GM19023 (cell line): ENCODE data around the gene BICRA.
A peak's percentile ranks its signal among the peaks of the same experiment; 100 is the strongest.
"Not testable (repeated sequence)": the region's sequence is repeated elsewhere in the genome, so short reads cannot be mapped to it uniquely, and the experiment has no call there.

Experiments
- ATAC-seq: cut with Tn5 transposase; IDR thresholded peaks from one replicate; pipeline ENCODE4 v1.9.1; 2021; ENCODE audit warnings: mild to moderate bottlenecking, moderate library complexity; ENCODE audit not compliant: unreplicated experiment

BICRA gene

GRCh38 chr19:47608969-47609905, at the start of gene BICRA:
Gene BICRA, plus strand, starts transcription at chr19:47609134. Its CDS starts 64,441 bp downstream, at chr19:47673575.
- peak; percentile 46 for ATAC-seq

GRCh38 chr19:47560999-47561398, 47.9 kb upstream of the BICRA start:
- ATAC-seq, result no peak

- ATAC-seq, result no peak
These were observed 47.4 kb upstream of the BICRA start for GRCh38 chr19:47561440-47562057.

GRCh38 chr19:47564081-47564480, 44.9 kb upstream of the BICRA start:
- no peak for ATAC-seq

GRCh38 chr19:47569331-47569730, 39.6 kb upstream of the BICRA start:
- ATAC-seq, result no peak

GRCh38 chr19:47572635-47573034, 36.3 kb upstream of the BICRA start:
- no peak for ATAC-seq

GRCh38 chr19:47573071-47574026, 35.6 kb upstream of the BICRA start, which contains the start of gene ZNF541:
Gene ZNF541, minus strand, starts transcription at chr19:47573148. Its CDS starts 17,292 bp downstream, at chr19:47555856.
- no peak for ATAC-seq

- ATAC-seq, result no peak
These were observed 28.5 kb upstream of the BICRA start for GRCh38 chr19:47580397-47580796.

- no peak for ATAC-seq
These were observed 27.2 kb upstream of the BICRA start for GRCh38 chr19:47581605-47582319.

- no peak for ATAC-seq
These were observed 26.5 kb upstream of the BICRA start for GRCh38 chr19:47582320-47582909.

GRCh38 chr19:47583161-47583560, 25.8 kb upstream of the BICRA start:
- not testable (repeated sequence) for ATAC-seq

GRCh38 chr19:47587295-47587694, 21.6 kb upstream of the BICRA start:
- ATAC-seq, result no peak

GRCh38 chr19:47589824-47590223, 19.1 kb upstream of the BICRA start:
- no peak for ATAC-seq

- no peak for ATAC-seq
These were observed 15.1 kb upstream of the BICRA start for GRCh38 chr19:47593860-47594259.

- no peak for ATAC-seq
These were observed 13.0 kb upstream of the BICRA start for GRCh38 chr19:47595944-47596343.

GRCh38 chr19:47598407-47599349, 10.3 kb upstream of the BICRA start:
- ATAC-seq, result no peak

GRCh38 chr19:47599671-47600245, 9.2 kb upstream of the BICRA start:
- ATAC-seq, result not testable (repeated sequence)
